ENCODE results near the gene PVALEF.

DNA sequence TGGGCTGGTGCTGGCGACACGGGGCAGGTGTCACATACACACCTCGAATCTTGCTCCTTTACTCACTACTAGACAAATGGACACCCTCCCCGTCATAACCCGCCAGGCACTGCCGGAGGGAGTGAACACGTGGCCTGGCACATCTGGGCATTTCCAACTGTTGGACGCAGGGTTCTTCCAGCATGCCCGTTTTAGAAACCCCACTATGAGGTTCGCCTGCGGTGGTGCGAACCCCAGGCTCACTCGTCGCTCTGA lies 64.3 kb downstream of the PVALEF start:
- TF ChIP-seq, protein P1, sequence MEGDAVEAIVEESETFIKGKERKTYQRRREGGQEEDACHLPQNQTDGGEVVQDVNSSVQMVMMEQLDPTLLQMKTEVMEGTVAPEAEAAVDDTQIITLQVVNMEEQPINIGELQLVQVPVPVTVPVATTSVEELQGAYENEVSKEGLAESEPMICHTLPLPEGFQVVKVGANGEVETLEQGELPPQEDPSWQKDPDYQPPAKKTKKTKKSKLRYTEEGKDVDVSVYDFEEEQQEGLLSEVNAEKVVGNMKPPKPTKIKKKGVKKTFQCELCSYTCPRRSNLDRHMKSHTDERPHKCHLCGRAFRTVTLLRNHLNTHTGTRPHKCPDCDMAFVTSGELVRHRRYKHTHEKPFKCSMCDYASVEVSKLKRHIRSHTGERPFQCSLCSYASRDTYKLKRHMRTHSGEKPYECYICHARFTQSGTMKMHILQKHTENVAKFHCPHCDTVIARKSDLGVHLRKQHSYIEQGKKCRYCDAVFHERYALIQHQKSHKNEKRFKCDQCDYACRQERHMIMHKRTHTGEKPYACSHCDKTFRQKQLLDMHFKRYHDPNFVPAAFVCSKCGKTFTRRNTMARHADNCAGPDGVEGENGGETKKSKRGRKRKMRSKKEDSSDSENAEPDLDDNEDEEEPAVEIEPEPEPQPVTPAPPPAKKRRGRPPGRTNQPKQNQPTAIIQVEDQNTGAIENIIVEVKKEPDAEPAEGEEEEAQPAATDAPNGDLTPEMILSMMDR (conservative IDR thresholded peaks at IDR 0.05 in 1 of 2, IDR thresholded peaks at IDR 0.05 in 1 of 2; ENCODE audit: low read depth in 1 of 2, low read length in 2 of 2), result no peak
- no peak for TF ChIP-seq EZH2 (IDR thresholded peaks at IDR 0.05; ENCODE audit: low read length, missing control alignments)
